ENCODE data around the gene NKIRAS1.
"Not testable (repeated sequence)": the region's sequence is repeated elsewhere in the genome, so short reads cannot be mapped to it uniquely, and the experiment has no call there.

NKIRAS1 gene

DNA sequence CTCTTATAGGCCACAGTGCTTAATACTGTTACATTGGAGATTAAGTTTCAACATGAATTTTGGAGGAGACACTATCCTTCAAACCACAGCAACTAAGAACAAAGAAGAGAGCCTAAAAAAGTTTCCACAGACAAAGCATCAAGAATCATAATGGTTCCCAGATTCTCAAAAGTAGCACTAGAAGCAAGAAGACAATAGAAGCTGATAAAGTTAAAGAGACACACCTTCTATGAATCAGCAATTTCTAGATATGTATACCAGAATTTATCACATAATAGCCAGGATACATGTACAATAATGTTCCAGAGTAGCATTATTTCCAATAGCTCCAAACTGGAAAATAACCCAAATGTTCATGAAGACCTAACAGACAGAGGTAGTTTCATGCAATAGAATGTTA is 12.2 kb downstream of the NKIRAS1 start:
- DNase-seq (ENCODE audit: low read depth), result no peak

DNA sequence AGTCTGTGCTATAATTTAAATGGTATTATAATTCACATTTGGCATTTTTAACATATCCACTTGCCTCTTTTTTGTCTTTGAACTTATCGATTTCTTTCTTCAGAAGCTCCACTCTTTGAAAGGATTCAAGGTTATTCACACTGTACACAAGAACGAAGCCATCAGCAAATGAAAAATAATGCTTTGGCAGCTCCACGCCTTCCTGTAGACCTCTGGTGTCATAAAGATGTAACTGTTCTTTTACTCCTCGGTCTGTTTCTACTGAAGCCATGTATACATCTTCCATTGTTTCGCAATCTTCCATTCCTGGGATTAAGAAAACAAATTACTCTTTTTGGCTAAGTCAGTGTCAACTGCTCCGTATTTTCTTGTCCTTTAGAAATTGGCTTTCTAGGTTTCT is 16.0 kb downstream of the NKIRAS1 start:
- peak; percentile 26 for DNase-seq (ENCODE audit: low read depth)

DNA sequence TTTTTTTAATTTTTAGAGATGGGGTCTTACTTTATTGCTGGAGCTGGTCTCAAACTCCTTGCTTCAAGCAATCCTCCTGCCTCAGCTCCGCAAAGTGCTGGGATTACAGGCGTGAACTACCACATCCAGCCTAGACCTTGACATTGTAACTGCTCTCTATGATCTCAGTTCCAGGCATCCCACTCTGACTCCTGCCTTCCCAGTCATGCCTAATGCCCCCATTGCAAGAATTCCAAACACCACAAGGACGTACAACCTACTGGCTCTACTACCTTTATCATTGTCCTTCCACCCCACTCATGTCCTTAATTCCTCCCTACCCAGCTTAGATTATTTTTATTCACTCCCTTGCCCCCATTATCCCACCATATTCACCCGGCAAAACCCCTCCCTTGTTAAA is 21.6 kb downstream of the NKIRAS1 start:
- DNase-seq (ENCODE audit: low read depth), result no peak

DNA sequence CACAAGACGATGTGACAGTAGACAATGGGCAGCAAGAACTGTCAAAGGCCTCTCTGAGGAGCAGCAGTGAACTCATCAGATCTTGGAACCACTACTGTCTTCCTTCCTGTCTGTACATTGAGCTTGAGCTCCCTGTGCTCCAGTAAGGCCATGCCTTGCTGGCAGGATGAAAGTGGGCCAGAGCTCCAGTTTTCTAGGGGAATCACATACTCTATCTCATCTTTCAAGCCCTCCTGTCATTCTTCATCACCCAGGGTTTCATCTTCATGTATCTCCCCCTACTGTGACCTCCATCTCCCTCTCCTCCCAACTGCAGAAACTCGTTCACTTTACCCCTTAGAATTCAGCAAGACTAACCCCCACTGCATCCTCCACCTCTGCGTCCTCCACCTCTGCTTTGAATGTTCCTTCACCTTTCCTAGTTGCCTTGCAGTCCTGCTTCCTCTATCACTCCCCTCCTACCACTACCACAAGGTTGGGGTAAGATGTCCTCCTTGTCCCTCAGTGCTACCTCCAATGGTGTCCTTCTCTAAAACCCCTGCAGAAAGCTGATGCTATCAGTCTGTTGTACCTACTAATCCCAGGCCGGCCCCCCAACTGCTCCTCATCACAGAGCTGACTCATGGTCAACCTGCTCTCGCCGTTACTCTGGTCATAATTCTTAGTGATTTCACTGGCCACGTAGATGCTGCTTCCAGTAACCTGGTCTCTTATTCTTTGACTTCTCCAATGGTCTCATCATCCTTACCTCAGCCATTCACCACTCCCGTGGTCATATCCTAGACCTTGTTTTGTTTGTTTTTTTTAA is 22.3 kb downstream of the NKIRAS1 start:
- DNase-seq (ENCODE audit: low read depth), result no peak

DNA sequence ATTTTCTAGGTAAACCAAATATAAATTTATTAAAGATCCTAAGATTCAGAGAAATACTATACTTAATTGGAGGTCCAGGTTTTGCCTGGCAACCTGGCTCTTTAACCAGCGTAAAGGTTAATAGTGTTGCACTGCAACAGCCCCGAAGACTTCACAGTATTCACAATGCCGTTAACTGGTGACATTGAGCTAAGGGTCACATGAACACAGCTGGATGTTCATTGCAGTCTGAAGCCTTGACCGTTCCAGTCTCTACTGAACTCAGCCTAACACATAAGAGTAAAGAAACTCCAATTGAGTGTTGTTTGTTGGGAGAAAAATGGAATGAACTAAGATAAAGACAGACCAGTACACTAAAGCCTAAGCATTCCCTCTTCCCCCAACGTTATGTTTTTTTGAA is 26.8 kb downstream of the NKIRAS1 start:
- no peak for DNase-seq (ENCODE audit: low read depth)

DNA sequence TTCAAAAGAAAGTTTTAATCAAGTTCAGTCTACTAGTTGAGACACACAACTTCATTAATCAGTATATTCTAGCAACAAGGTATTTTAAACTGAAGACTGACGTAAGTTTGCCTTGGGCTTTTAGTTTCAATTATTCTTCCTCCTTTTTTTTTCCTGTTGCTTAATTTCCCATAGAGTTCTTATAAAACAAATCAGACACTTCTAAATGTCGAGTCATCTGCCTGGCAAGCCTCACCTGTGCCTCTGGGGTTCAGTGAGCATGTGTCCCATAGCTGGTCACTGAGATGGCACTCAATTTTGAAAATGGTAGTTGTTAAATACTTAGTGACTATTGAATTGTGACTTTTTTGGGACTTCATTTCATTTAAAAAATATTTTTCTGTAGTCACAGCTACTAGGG is 27.4 kb downstream of the NKIRAS1 start:
- no peak for DNase-seq (ENCODE audit: low read depth)

DNA sequence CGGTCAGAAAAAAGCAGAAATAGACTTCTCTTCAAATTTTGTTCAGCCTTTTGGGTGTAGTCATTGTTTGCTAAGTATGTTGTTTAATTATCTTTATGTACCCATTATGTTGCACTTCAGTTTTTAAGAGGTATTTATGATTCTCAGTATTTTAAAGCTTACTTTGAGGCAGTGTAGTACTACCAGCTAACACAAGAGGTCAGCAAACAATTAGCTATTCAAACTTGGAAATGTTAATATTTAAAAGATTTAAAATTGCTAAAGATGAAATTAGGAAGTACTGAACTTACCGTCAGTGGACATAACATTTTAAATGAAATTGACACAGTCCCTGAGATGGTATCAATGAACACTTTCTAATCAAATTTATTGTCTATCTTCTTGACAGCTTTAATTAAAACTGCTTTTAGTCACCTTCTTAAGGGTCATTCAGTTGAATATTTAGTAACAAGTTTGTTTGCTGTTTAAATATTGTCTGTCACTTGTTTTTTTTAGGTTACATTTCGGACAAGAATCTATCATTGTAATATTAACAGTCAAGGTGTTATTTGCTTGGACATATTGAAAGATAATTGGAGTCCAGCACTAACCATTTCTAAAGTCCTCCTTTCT is 28.1 kb downstream of the NKIRAS1 start:
- peak; percentile 58 for DNase-seq (ENCODE audit: low read depth)

DNA sequence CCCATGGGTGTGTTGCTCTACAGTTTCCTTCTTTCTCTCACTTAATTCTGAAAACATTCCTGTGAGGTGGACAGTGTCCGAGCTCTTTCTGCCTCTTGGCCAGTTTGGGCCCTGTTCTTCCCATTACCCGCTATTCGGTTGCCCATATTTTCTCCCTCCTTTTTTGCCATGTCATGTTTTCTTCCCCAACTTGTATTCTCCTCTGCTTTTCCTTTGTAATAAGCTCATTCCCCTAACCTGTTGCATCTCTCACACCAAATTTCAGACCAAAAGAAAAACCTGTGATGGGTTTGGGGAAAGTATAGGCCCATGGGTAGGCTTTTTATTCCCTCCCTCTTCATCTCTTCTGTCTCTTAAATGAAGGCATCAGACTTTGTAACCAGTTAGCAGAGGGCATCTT is 30.5 kb downstream of the NKIRAS1 start:
- DNase-seq (ENCODE audit: low read depth), result no peak

DNA sequence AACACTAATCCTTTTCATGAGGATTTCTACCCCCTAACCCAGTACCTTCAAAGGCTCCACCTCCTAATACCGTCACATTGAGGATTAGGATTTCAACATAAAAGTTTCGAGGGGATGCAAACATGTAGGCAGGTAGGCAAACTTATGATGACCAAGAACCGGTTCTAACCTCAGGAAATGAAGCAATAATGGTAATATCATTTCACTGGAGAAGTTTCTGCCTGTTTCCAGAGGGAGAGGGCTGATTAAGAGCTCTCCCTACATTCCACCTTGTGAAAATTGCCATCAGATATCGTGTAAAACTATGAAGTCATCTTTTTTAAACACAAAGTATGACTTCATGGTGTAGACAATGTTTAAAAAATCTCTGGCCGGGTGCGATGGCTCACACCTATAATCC is 31.6 kb downstream of the NKIRAS1 start:
- DNase-seq (ENCODE audit: low read depth), result no peak

DNA sequence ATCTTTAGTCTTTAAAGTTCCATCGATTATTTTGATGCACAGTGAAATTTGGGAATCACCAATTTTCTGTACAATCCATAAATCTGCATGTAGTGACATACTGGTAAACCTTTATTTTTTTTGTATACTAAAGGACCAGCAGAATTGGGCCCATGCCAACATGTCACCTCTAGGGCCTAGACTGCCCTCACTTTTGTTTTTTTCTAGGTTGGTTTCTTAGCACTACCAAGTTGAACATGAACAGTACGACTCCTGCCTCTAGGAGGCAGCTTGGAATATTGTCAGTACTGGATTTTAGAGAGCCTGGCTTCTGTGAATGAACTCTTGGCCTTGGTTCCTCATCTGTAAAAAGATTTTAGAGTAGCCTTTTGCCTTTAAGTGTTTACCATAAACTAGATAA is 32.3 kb downstream of the NKIRAS1 start:
- DNase-seq (ENCODE audit: low read depth), result no peak

DNA sequence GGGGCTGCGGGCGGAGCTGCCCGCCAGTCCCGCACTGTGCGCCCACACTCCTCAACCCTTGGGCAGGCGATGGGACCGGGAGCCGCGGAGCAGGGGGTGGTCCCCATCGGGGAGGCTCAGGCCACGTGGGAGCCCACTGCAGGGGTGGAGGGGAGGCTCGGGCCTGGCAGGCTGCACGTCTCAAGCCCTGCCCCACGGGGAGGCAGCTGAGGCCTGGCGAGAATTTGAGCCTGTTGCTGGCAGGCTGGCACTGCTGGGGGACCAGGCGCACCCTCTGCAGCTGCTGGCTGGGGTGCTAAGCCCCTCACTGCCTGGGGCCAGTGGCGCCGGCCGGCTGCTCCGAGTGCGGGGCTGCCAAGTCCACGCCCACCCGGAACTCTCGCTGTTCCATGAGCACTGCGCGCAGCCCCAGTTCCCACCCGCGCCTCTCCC is 34.3 kb downstream of the NKIRAS1 start:
- no peak for DNase-seq (ENCODE audit: low read depth)

DNA sequence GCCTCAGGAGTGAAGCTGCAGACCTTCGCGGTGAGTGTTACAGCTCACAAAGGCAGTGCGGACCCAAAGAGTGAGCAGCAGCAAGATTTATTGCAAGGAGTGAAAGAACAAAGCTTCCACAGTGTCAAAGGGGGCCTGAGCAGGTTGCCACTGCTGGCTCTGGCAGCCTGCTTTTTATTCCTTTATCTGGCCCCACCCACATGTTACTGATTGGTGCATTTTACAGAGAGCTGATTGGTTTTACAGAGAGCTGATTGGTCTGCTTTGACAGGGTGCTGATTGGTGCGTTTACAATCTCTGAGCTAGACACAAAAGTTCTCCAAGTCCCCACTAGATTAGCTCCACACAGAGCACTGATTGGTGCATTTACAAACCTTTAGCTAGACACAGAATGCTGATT is 34.8 kb downstream of the NKIRAS1 start:
- not testable (repeated sequence) for DNase-seq (ENCODE audit: low read depth)

DNA sequence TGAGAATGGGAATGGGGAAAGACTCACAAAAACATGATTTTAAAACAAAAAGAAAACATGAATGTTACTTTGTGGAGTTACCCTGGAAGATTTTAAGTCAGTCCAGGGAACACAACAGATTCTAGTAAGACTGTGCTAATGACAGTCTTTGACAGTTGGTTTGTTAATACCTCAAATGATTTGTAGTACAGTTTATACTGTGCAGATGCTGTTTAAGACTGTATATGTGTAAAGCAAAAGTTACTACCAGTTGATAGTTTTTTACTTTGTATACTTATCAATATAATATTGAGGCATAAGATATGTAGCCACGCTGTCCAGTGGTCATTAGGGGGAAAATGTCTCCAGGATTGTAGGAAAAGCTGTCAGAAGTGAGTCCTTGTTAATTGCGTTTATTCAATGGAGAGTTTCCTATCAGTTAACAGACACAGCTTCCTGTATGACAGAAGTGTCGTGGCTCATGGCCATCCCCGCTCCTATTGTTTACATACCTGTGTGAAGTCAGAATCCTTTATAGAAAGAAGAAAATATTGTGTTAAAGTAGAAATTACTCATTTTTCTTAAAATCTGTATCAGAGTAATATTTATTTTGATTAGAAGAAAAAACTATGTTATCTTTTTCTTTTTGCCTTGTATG is 36.0 kb downstream of the NKIRAS1 start:
- no peak for DNase-seq (ENCODE audit: low read depth)

DNA sequence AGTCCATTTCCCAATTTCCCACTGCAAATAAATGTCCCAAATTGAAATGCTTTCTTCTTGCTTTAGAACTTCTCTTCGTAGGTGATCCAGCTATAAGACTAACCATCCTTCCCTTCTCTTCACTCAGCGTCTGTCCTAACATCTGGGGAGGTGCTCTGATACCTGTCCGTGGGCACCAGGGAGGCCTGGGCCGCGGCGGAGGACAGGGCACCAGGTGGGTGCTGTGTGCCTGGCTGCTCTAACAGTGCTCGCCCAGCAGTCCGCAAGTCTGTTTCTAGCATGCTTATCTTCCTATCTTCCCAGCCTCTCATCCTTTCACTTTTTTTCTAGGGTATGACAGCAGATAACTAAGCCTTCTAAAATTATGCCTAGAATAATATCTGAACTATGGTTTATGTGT is 37.3 kb downstream of the NKIRAS1 start:
- no peak for DNase-seq (ENCODE audit: low read depth)

DNA sequence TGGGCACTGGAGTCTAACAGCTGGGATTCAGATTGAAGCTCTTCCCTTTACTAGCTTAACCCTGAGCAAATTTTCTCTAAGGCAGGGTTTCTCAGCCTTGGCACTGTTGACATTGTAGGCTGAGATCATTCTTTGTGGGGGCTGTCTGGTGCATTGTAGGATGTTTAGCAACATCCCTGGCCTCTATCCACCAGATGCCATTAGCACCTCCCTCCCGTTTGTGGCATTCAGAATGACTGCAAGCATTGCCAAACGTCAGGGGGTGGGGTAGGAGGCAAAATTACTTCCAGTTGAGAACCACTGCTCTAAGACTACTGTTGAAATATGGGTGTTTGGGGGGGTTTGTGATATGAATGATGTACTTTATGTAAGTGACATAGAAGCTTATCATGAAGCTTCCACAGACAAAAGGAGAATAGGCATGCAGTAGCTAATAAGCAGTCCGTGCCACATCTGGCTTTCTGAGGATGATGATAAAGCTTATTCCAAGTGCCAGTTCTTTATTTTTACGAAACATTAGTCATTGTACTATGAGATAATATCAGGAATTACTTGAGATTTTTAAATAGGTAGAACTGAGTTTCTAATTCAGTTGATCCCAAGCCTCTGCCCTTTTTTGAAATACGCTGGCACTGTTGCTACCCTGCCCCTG is 39.3 kb downstream of the NKIRAS1 start:
- DNase-seq (ENCODE audit: low read depth), result peak; percentile 74

DNA sequence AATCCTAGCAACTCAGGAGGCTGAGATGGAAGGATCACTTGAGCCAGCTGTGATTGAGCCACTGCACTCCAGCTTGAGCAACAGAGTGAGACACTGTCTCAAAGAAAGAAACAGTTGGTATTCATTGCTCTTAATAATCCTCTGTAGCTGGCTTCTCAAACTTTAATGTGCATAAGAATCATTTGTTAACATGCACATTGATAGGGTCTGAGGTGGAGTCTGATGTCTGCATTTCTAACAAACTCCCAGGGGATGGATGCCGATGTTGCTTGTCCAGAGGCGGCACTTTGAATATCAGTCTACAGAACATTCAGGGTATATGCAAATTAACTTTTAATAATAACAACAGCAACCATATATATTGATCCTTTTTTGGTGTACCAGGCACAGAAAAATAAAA is 39.9 kb downstream of the NKIRAS1 start:
- DNase-seq (ENCODE audit: low read depth), result no peak

DNA sequence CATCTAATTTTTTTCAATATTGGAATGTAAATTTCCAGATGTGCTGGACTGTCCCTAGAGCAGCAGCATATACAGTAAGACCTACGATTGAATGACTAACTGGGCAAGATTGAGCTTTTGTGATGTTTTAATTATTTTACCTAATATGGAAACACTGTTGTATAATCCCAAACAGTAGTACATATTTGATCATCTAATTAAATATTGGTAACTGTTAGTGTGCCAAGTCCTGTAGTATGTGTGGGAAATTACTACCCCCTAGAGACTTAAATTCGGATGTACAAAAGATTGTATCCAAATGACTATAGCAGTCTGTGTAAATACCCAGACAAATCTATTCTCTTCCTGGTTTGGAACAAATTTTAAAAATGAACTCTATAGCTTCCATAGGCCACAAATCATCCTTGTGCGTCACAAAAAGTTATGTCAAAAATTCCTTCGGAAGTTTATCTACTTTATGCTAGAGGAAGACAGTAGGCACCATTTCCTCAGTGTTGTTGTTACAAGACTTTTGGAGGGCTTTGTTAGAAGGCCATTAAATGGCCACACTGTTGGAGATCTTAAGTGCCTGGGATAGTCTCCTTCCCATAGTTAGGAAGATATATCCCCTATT is 41.6 kb downstream of the NKIRAS1 start:
- no peak for DNase-seq (ENCODE audit: low read depth)

DNA sequence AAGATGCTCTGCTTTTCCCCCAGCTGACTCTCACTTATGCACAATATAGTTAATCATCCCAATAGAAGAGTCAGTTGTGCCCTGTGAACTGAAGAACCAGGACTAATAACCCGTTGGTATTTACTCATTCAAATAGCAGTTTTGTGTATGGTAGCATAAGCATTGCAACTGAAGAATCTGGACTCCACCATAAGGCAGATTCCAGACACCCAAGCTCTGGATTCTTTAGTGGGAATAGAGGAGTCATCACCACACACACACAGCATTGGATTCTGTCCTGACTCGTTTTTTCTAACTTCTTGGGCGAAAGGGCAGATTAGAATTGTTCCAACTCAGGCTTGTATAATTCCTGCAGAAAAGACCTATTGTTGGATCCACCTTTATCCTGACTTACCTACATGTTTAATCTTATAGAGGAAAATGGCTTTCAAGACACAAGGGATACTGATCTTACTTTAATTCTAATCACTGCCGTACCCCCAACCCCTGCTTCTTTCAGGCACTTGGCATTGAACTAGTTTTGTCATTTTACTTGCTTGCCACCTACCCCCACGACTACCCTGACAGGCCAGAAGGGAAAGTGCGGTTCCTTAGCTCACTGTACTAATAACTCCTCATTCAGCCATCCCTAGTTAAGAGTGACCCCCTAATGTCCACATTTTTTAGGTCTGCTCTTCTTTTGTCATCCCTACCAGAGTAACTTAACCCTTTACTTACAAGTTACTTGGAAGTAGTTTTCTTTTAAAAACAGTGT is 42.3 kb downstream of the NKIRAS1 start:
- peak; percentile 44 for DNase-seq (ENCODE audit: low read depth)

DNA sequence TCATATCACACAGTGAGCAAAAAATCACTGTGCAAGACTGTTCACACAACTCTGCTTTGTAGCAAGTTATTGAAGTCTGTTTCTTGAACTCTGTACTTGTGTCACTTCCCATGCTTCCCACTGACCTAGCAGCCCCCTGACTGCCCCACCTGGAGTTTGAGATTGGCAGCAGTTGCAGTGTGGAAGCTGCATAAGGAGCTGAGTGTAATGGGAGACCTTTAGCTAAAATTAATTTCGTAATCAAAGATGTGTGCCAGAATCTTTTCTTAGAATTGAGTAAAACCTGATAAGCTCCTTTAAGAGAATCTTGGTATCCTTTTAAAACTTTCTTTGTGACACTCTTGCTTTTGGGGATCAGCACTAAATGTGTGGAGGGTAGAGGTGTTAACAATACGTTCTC is 42.8 kb downstream of the NKIRAS1 start:
- DNase-seq (ENCODE audit: low read depth), result no peak

DNA sequence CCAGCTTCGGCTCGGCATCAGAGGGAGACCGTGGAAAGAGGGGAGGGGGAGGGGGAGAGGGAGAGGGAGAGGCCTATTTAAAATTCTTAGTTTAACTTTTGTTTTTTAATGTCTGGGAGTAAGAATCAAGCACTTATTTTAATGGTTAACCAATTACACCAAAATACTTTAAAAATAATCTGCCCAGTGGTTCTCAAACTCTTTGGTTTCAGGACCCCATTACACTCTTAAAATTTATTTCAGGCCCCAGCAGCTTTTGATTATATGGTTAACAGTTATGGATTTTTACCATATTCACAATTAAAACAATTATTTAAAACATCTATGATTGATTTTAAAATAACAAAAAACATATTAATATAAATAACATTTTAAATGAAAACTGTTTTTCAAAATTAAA is 44.5 kb downstream of the NKIRAS1 start:
- DNase-seq (ENCODE audit: low read depth), result no peak

DNA sequence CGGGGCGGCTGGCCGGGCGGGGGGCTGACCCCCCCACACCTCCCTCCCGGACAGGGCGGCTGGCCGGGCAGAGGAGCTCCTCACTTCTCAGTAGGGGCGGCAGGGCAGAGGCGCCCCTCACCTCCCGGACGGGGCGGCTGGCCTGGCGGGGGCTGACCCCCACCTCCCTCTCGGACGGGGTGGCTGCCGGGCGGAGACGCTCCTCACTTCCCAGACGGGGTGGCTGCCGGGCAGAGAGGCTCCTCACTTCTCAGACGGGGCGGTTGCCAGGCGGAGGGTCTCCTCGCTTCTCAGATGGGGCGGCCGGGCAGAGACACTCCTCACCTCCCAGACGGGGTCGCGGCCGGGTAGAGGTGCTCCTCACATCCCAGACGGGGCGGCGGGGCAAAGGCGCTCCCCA is 45.4 kb downstream of the NKIRAS1 start:
- not testable (repeated sequence) for DNase-seq (ENCODE audit: low read depth)

DNA sequence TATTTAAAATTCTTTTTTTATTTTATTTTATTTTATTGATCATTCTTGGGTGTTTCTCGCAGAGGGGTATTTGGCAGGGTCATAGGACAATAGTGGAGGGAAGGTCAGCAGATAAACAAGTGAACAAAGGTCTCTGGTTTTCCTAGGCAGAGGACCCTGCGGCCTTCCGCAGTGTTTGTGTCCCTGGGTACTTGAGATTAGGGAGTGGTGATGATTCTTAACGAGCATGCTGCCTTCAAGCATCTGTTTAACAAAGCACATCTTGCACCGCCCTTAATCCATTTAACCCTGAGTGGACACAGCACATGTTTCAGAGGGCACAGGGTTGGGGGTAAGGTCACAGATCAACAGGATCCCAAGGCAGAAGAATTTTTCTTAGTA is 46.1 kb downstream of the NKIRAS1 start:
- not testable (repeated sequence) for DNase-seq (ENCODE audit: low read depth)
